ENCODE data around the gene GATAD2B.
"Not testable (repeated sequence)": the region's sequence is repeated elsewhere in the genome, so short reads cannot be mapped to it uniquely, and the experiment has no call there.

Gene GATAD2B

DNA sequence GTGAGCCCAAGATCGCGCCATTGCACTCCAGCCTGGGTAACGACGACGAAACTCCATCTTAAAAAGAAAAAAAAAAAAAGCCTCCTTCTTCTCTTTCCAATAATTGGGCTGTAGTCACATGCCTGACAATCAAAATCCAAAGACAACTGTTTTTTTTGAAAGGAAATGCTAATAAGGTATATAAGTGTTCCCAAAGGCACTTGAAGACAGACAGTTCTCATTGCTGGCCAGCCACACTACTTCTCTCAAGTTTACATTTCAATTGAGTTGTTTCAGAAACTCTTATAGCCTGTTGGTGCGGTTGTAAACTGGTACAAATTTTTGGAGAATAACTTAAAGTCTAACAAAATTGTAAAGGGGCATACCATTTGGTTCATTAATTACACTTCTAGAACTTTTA lies 23.3 kb downstream of the GATAD2B start:
- ATAC-seq (no peak), DNase-seq (ENCODE audit: low spot score in 2 of 2) (no peak)
- H3K27ac Mint-ChIP-seq, result no peak overlapping the region
- H3K9me3 Mint-ChIP-seq, result no peaks in the 10 kb centered on the region
- no peak overlapping the region for H3K4me3 Mint-ChIP-seq
- H3K36me3 Mint-ChIP-seq, result peaks cover 84% of the 10 kb centered on the region
- H3K4me1 Mint-ChIP-seq, result peaks cover 4% of the 10 kb centered on the region

DNA sequence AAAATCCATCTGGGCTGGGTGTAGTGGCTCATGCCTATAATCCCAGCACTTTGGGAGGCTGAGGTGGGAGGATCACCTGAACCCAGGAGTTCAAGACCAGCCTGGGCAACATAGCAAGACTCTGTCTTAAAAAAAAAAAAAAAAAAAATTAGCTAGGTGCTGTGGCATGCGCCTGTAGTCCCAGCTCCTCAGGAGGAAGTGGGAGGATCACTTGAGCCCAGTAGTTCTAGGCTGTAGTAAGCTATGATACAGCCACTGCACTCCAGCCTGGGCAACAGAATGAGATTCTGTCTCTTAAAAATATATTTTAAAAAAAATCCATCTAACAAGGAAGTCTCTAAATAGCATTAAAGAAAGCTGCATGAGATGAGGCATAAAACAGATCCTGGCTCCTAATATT lies 26.9 kb downstream of the GATAD2B start:
- Mint-ChIP-seq H3K27ac (peak overlapping the region; percentile 8), H3K36me3 (peaks cover 95% of the 10 kb centered on the region)
- H3K4me3 Mint-ChIP-seq; DNase-seq (ENCODE audit: low spot score in 2 of 2); H3K4me1 Mint-ChIP-seq; H3K9me3 Mint-ChIP-seq; ATAC-seq: not testable (repeated sequence)

DNA sequence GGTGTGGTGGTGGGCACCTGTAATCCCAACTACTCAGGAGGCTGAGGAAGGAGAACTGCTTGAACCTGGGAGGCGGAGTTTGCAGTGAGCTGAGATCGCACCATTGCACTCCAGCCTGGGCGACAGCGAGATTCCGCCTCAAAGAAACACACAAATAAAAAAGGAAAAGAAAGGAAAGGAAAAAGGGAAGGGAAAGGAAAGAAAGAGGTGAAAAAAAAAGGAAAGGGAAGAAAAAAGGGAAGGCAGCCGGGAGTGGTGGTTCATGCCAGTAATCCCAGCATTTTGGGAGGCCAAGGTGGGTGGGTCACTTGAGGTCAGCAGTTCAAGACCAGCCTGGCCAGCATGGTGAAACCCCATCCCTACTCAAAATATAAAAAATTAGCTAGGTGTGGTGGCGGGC lies 31.7 kb downstream of the GATAD2B start:
- peaks cover 26% of the 10 kb centered on the region for H3K4me1 Mint-ChIP-seq
- H3K36me3 Mint-ChIP-seq, result peaks cover 92% of the 10 kb centered on the region
- H3K9me3 Mint-ChIP-seq; DNase-seq (ENCODE audit: low spot score in 2 of 2); H3K4me3 Mint-ChIP-seq; ATAC-seq: not testable (repeated sequence)
- peak overlapping the region; percentile 65 for H3K27ac Mint-ChIP-seq

DNA sequence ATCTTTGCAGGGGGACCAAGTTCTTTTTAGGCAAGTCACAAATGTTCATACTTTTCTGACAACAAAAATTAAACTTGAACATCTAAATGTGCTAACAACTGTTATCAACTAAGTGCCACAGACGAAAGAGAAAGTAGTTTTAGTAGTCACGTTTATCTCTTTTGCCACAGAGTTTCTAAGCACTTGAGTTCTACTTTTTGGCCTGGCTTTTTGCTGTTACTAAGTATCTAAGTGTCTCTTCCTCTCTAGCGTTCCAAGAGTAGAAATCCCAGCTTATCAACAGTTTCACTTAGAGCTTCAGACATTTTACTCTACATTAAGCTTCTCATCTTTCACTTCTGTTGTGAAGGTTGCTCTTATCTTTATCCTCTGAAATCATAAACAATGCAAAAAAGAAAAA lies 34.2 kb downstream of the GATAD2B start:
- no peaks in the 10 kb centered on the region for H3K9me3 Mint-ChIP-seq
- no peak for DNase-seq (ENCODE audit: low spot score in 2 of 2)
- peaks cover 26% of the 10 kb centered on the region for H3K4me1 Mint-ChIP-seq
- peak overlapping the region; percentile 64 for H3K27ac Mint-ChIP-seq
- peak overlapping the region; percentile 20 for H3K4me3 Mint-ChIP-seq
- ATAC-seq, result no peak
- H3K36me3 Mint-ChIP-seq, result peaks cover 76% of the 10 kb centered on the region

DNA sequence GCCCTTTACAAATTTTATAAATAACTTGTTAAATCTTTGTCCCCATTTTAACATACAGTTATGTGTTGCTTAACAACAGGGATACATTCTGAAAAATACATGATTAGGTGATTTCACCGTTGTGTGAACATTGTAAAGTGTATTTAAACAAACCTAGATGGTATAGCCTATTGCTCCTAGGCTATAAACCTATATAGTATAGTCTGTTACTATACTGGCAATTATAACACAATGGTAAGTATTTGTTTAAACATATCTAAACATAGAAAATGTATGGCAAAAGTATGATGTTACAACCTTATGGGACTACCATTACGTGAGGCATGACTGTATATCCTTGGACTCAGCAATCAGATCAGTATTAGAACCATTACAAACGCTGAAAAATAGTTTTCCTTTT lies 36.6 kb downstream of the GATAD2B start:
- Mint-ChIP-seq H3K36me3 (peaks cover 55% of the 10 kb centered on the region), H3K4me3 (no peak overlapping the region), H3K27ac (no peak overlapping the region), H3K9me3 (no peaks in the 10 kb centered on the region), H3K4me1 (peaks cover 24% of the 10 kb centered on the region)
- DNase-seq (ENCODE audit: low spot score in 2 of 2) (no peak), ATAC-seq (no peak)

DNA sequence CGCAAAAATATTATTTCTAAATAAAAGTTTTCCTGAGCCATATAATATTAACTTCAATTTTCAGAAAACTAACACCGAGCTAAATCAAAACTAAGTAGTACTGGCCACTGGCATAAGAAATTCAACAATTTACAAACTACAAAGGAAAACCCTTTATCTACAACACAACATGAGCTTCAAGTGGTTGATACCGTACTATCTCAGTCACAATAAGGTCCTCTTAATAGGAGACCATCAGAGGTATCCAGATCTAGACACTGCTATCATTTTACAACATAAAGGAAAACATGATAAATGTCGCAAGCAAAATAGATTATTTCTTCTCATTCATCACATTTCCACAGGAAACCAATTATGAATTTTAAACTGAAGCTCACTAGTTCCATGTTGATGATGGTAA lies 39.5 kb downstream of the GATAD2B start:
- peaks cover 28% of the 10 kb centered on the region for H3K36me3 Mint-ChIP-seq
- no peaks in the 10 kb centered on the region for H3K9me3 Mint-ChIP-seq
- no peak for ATAC-seq
- DNase-seq (ENCODE audit: low spot score in 2 of 2), result no peak
- H3K27ac Mint-ChIP-seq, result no peak overlapping the region
- no peak overlapping the region for H3K4me3 Mint-ChIP-seq
- H3K4me1 Mint-ChIP-seq, result peaks cover 5% of the 10 kb centered on the region

DNA sequence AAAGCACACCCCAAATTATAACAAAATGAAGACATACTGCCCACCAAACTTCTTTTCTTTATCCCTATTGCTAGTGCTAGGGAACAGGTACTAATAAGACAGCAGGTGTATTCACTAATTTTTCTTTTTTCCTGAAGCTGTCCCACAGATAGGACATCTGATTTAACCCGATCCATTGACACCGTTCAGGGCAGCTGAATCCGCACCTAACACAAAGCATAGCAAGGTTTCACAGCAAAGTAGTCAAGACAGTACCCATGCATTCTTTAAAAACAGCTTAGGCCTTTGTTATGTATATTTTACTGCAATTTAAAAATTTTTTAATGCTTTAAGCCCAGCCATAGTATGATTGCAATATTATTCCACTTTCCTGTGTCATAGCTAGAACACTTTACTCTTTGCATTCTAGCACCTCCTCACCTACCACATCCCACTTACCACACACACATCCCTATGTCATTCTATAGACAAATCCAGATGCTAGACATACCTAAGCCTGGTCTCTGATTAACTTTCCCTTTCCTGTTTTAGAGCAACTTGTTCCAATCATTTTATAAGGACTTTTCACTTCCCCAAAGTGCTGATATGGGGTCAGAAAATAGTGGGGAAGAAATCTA lies 40.4 kb downstream of the GATAD2B start:
- Mint-ChIP-seq H3K27ac (no peak overlapping the region), H3K36me3 (peaks cover 20% of the 10 kb centered on the region), H3K9me3 (no peaks in the 10 kb centered on the region), H3K4me1 (no peaks in the 10 kb centered on the region), H3K4me3 (no peak overlapping the region)
- ATAC-seq (peak; percentile 70), DNase-seq (ENCODE audit: low spot score in 2 of 2) (no peak)

DNA sequence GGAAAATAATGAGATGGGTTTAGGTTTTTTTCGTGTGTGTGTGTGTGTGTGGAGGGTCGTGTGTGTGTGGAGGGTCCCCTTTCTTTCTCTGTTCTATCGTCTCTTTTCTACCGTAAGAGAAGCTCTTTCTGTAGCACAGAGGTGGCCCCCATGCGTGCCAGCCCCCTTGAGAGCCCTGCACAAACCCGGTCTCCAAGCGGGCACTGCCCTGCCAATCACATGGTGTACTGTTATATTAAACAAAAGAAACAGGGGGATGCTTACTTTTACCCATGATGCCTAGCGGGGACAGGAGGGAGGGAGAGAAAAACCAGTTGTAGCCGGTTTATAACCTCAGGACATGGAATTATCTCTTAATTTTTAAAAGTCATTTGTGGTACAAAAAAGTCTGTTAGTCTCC lies 41.0 kb downstream of the GATAD2B start:
- ATAC-seq (no peak), DNase-seq (ENCODE audit: low spot score in 2 of 2) (no peak)
- Mint-ChIP-seq H3K36me3 (peaks cover 13% of the 10 kb centered on the region), H3K9me3 (no peaks in the 10 kb centered on the region), H3K27ac (no peak overlapping the region), H3K4me3 (no peak overlapping the region), H3K4me1 (no peaks in the 10 kb centered on the region)

DNA sequence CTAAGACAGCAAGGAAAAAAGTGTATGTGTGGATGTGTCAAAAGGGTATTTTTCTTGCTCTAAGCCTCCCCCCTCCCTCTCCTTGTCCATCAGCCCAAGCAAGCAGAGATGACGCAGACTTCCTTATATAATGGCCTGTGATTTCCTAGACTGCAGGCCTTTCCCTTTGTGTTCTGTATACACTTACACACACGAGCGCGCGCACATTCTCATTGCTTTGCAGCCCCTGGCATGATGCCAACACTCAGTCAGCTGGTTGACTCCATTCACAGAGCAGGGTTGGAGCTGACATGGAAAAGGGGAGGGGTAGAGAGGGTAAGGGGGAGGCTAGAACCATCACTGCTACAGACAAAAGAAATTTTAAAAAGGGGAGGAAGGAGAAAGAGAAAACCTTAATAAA lies 41.8 kb downstream of the GATAD2B start:
- H3K4me1 Mint-ChIP-seq, result peaks cover 5% of the 10 kb centered on the region
- no peak overlapping the region for H3K4me3 Mint-ChIP-seq
- no peak overlapping the region for H3K27ac Mint-ChIP-seq
- no peak for DNase-seq (ENCODE audit: low spot score in 2 of 2)
- H3K36me3 Mint-ChIP-seq, result peaks cover 15% of the 10 kb centered on the region
- peak; percentile 28 for ATAC-seq
- H3K9me3 Mint-ChIP-seq, result no peaks in the 10 kb centered on the region

DNA sequence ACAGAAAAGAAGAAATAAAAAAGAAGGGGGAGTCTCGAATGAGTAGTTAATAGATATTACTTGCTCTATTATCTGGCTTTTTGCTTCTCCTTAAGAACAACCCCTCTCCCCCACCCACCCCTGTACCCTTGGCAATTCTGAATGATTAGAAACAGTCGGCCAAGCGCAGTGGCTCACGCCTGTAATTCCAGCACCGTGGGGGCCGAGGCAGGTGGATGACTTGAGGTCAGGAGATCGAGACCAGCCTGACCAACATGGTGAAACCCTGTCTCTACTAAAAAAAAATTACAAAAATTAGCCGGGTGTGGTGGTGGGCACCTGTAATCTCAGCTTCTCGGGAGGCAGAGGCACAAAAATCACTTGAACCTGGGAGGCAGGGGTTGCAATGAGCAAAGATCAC lies 42.7 kb downstream of the GATAD2B start:
- ATAC-seq (no peak), DNase-seq (ENCODE audit: low spot score in 2 of 2) (no peak)
- Mint-ChIP-seq H3K4me1 (peaks cover 5% of the 10 kb centered on the region), H3K27ac (no peak overlapping the region), H3K9me3 (no peaks in the 10 kb centered on the region), H3K4me3 (no peak overlapping the region), H3K36me3 (peaks cover 12% of the 10 kb centered on the region)

DNA sequence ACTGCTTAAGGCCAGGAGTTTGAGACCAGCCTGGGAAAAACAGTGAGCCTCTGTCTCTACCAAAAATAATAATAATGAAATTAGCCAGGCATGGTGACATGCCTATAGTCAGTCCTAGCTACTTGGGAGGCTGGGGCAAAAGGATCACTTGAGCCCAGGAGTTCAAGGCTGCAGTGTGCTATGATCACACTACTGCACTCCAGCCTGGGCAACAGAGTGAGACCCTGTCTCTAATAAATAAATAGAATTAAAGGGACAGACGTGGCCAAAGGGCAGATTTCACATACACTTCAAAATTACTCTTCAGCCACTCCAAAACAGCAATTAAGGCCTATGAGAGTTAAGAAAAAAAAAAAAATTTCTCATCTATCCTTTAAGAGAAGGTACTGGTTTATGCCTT lies 45.7 kb downstream of the GATAD2B start:
- peaks cover 11% of the 10 kb centered on the region for H3K4me1 Mint-ChIP-seq
- no peak for DNase-seq (ENCODE audit: low spot score in 2 of 2)
- ATAC-seq, result no peak
- no peaks in the 10 kb centered on the region for H3K9me3 Mint-ChIP-seq
- H3K36me3 Mint-ChIP-seq, result peaks cover 20% of the 10 kb centered on the region
- no peak overlapping the region for H3K4me3 Mint-ChIP-seq
- H3K27ac Mint-ChIP-seq, result no peak overlapping the region

DNA sequence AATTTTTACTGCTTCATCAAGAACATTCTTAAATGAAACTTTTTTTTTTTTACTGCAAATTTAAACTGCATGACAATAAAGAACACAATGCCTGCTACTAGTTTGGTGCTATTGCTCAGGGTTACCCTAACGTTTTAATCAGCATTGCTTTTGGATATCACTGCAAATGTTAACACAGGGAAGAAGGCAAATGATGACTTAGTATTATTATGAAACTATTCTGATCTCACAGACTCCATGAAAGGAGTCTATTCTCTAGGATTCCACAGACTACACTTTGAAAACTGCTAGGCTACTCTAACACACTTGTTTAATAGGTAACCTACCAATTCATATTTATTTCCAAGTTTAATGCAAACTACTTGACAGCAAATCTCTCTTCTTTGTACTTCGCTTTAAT lies 49.8 kb downstream of the GATAD2B start:
- Mint-ChIP-seq H3K36me3 (peaks cover 32% of the 10 kb centered on the region), H3K4me3 (no peak overlapping the region), H3K27ac (no peak overlapping the region), H3K4me1 (peaks cover 11% of the 10 kb centered on the region), H3K9me3 (no peaks in the 10 kb centered on the region)
- DNase-seq (ENCODE audit: low spot score in 2 of 2), result no peak
- no peak for ATAC-seq

DNA sequence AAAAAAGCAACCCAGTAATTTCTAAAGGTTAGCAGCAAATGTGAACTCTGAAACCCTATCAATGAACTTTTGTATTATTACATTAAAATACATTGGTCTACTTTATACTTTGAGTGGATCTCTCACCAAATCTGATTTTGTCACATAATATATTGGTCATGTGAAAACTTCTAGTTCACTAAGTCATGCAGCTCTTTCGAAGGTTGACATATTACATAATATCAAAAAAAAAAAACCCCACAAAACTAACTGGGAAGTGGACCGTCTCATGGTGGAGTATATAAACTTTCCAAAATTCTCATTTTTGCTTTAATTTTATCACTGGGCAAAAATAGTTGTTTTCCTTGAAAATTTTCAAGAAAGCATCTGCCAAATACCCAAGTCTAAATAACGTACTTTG lies 50.4 kb downstream of the GATAD2B start:
- Mint-ChIP-seq H3K36me3 (peaks cover 36% of the 10 kb centered on the region), H3K27ac (no peak overlapping the region), H3K9me3 (no peaks in the 10 kb centered on the region), H3K4me3 (no peak overlapping the region), H3K4me1 (peaks cover 12% of the 10 kb centered on the region)
- DNase-seq (ENCODE audit: low spot score in 2 of 2) (no peak), ATAC-seq (no peak)

DNA sequence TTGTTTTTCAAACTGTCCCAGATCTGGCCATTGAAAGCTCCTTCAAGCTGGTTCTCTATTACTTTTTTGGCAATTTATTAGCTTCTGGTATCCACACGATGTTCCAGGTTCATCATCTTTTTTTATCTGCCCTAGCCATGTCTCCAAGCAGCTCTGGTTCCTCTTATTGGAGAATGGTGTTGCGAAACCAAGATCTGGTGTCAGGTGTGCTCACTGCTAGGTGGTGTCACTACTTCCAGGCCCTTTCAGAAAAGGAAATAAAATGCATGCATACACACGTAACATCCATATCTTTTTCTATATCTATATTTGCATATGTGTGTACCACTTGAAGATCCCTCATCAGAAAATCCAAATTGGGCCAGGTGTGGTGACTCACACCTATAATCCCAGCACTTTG lies 53.3 kb downstream of the GATAD2B start:
- no peak for ATAC-seq
- no peak overlapping the region for H3K4me3 Mint-ChIP-seq
- no peaks in the 10 kb centered on the region for H3K9me3 Mint-ChIP-seq
- DNase-seq (ENCODE audit: low spot score in 2 of 2), result no peak
- H3K27ac Mint-ChIP-seq, result peak overlapping the region; percentile 26
- peaks cover 33% of the 10 kb centered on the region for H3K36me3 Mint-ChIP-seq
- peaks cover 21% of the 10 kb centered on the region for H3K4me1 Mint-ChIP-seq

DNA sequence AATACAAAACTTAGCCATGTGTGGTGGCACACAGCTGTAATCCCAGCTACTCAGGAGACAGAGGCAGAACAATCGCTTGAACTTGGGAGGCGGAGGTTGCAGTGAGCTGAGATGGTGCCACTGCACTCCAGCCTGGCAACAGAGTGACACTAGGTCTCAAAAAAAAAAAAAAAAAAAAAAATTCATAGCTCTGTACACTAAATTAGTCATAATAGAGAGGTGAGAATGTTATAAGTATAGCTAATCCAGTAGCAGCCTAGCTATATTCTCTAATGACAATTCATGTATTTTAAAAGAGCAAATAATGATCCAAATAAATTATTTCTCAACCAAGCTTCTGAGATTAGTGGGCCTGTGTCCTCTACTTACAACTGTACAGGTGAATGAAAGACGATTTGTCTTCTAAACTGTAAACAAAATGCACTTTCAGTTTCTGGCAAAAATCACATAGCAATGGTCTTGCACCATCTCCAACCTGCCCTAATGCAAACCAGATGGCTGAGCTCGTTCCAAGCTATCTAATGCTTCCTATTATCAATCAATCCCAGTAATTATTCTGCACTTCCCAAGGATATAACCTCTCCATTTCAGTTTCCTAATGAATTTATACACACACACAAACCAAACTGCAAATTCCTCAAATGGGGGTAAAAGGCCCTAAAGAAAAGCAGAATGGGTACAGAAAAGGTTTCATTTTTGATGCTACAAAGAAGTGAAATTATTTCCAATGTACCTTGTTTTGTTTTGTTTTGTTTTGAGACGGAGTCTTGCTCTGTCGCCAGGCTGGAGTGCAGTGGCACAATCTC lies 56.5 kb downstream of the GATAD2B start:
- Mint-ChIP-seq H3K9me3 (no peaks in the 10 kb centered on the region), H3K4me1 (peaks cover 22% of the 10 kb centered on the region), H3K36me3 (peaks cover 29% of the 10 kb centered on the region), H3K4me3 (no peak overlapping the region), H3K27ac (no peak overlapping the region)
- no peak for DNase-seq (ENCODE audit: low spot score in 2 of 2)
- no peak for ATAC-seq

DNA sequence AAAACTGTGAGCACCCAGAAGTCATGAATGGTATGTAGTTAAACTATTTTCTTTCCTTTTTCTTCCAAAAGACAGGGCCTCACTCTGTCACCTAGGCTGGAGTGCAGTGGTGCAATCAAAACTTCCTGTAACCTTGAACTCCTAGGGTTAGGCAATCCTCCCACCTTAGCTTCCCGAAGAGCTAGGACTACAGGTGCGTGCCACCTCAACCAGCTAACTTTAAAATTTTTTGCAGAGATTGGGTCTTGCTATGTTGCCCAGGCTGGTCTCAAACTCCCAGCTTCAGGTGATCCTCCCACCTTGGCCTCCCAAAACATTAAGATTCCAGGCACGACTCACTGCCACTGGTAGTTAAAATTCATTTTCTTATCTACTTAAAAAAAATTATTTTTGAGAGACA lies 62.5 kb downstream of the GATAD2B start:
- Mint-ChIP-seq H3K27ac (peak overlapping the region; percentile 19), H3K36me3 (peaks cover 40% of the 10 kb centered on the region), H3K9me3 (no peaks in the 10 kb centered on the region), H3K4me1 (peaks cover 18% of the 10 kb centered on the region), H3K4me3 (no peak overlapping the region)
- DNase-seq (ENCODE audit: low spot score in 2 of 2), result no peak
- ATAC-seq, result no peak
